BLaER1 treated with 17β-estradiol and CSF1 and Interleukin-3, amounts not matched to agents 10 nM and 100 nM (cell line): ENCODE results near the gene PLAC8L1.

Source experiments
- H3K27ac ChIP-seq, 11 experiments: shearing (Covaris generic); formaldehyde crosslinking; 2 replicates each; pipeline ENCODE4 v1.8.1; 2022
- H3K27me3 ChIP-seq, 11 experiments: shearing (Covaris generic); formaldehyde crosslinking; 2 replicates each; pipeline ENCODE4 v1.8.1; 2022
- H3K36me3 ChIP-seq, 11 experiments: shearing (Covaris generic); formaldehyde crosslinking; 2 replicates each; pipeline ENCODE4 v1.8.1; 2022
- H3K4me1 ChIP-seq, 10 experiments: shearing (Covaris generic); formaldehyde crosslinking; 2 replicates each; pipeline ENCODE4 v1.8.1; 2022
- H3K4me2 ChIP-seq, 11 experiments: shearing (Covaris generic); formaldehyde crosslinking; 2 replicates each; pipeline ENCODE4 v1.8.1; 2022
- H3K4me3 ChIP-seq, 10 experiments: shearing (Covaris generic); formaldehyde crosslinking; 2 replicates each; pipeline ENCODE4 v1.8.1; 2022
- H3K9ac ChIP-seq, 11 experiments: shearing (Covaris generic); formaldehyde crosslinking; 2 replicates each; pipeline ENCODE4 v1.8.1; 2022
- H3K9me3 ChIP-seq, 11 experiments: shearing (Covaris generic); formaldehyde crosslinking; replicated peaks in 1 of 11; 2 replicates each; pipeline ENCODE4 v1.8.1; 2022
- H4K20me1 ChIP-seq, 11 experiments: shearing (Covaris generic); formaldehyde crosslinking; 2 replicates each; pipeline ENCODE4 v1.8.1; 2022
- Cebpa-rat ChIP-seq, 11 experiments: shearing (Covaris generic); IDR thresholded peaks; 2 replicates each; pipeline ENCODE4 v1.8.1; 2022

Gene PLAC8L1

GRCh38 chr5:146043722-146044121 lies 61.7 kb downstream of the PLAC8L1 start:
- no peak for TF ChIP-seq Cebpa-rat (IDR thresholded peaks at IDR 0.05)
- no peak overlapping the region for H3K4me2 ChIP-seq
- no peak overlapping the region for H3K27ac ChIP-seq
- H3K4me3 ChIP-seq = no peak overlapping the region
- H3K4me1 ChIP-seq = peaks cover 0 to 25% (median 0%) of the 10 kb centered on the region in 10 experiments; a peak in 8 of 20 replicates
- H3K9me3 ChIP-seq = no peaks in the 10 kb centered on the region
- no peaks in the 10 kb centered on the region for H4K20me1 ChIP-seq
- H3K27me3 ChIP-seq = no peaks in the 10 kb centered on the region
- H3K36me3 ChIP-seq = no peaks in the 10 kb centered on the region
- H3K9ac ChIP-seq = no peak overlapping the region

GRCh38 chr5:146042628-146043279 lies 62.6 kb downstream of the PLAC8L1 start:
- H3K4me2 ChIP-seq = peak overlapping the region in 4 of 11 experiments; percentile 29 to 52 (median 42); a peak in 7 of 22 replicates
- H3K9me3 ChIP-seq = no peaks in the 10 kb centered on the region
- H3K9ac ChIP-seq = no peak overlapping the region

GRCh38 chr5:146041180-146041789 lies 64.1 kb downstream of the PLAC8L1 start:
- Histone ChIP-seq H3K4me3 (no peak overlapping the region), H4K20me1 (no peaks in the 10 kb centered on the region), H3K9ac (no peak overlapping the region), H3K9me3 (no peaks in the 10 kb centered on the region), H3K36me3 (no peaks in the 10 kb centered on the region), H3K27ac (no peak overlapping the region), H3K4me2 (no peak overlapping the region), H3K27me3 (no peaks in the 10 kb centered on the region), H3K4me1 (peaks cover 0 to 23% (median 0%) of the 10 kb centered on the region in 10 experiments; a peak in 8 of 20 replicates)
- no peak for TF ChIP-seq Cebpa-rat (IDR thresholded peaks at IDR 0.05)

More at GRCh38 chr5:146042628-146043279, 62.6 kb downstream of the PLAC8L1 start:
- Histone ChIP-seq H3K4me3 (no peak overlapping the region), H3K27me3 (no peaks in the 10 kb centered on the region), H4K20me1 (no peaks in the 10 kb centered on the region), H3K36me3 (no peaks in the 10 kb centered on the region), H3K27ac (no peak overlapping the region), H3K4me1 (peaks cover 0 to 23% (median 0%) of the 10 kb centered on the region in 10 experiments; a peak in 8 of 20 replicates)
- TF ChIP-seq Cebpa-rat (IDR thresholded peaks at IDR 0.05) = no peak

GRCh38 chr5:146040527-146040926 lies 64.8 kb downstream of the PLAC8L1 start:
- Histone ChIP-seq H4K20me1 (no peaks in the 10 kb centered on the region), H3K9me3 (no peaks in the 10 kb centered on the region), H3K27me3 (no peaks in the 10 kb centered on the region), H3K9ac (no peak overlapping the region), H3K4me2 (peak overlapping the region in 2 of 11 experiments; percentile 14 to 29; a peak in 1 of 22 replicates), H3K4me1 (peaks cover 0 to 24% (median 0%) of the 10 kb centered on the region in 10 experiments; a peak in 8 of 20 replicates), H3K36me3 (no peaks in the 10 kb centered on the region), H3K4me3 (no peak overlapping the region), H3K27ac (no peak overlapping the region)
- TF ChIP-seq Cebpa-rat (IDR thresholded peaks at IDR 0.05) = no peak

- Histone ChIP-seq H3K9me3 (no peaks in the 10 kb centered on the region), H3K4me3 (no peak overlapping the region), H3K27ac (no peak overlapping the region), H3K4me2 (no peak overlapping the region), H3K9ac (no peak overlapping the region), H3K4me1 (peaks cover 0 to 24% (median 0%) of the 10 kb centered on the region in 10 experiments; a peak in 8 of 20 replicates), H4K20me1 (no peaks in the 10 kb centered on the region), H3K36me3 (no peaks in the 10 kb centered on the region), H3K27me3 (no peaks in the 10 kb centered on the region)
- TF ChIP-seq Cebpa-rat (IDR thresholded peaks at IDR 0.05) = no peak
These were observed 66.0 kb downstream of the PLAC8L1 start for GRCh38 chr5:146039420-146039819.

GRCh38 chr5:146034605-146035004 lies 70.8 kb downstream of the PLAC8L1 start:
- H3K4me2 ChIP-seq = no peak overlapping the region
- H3K4me3 ChIP-seq = no peak overlapping the region
- no peak for TF ChIP-seq Cebpa-rat (IDR thresholded peaks at IDR 0.05)

More at GRCh38 chr5:146034605-146035004, 70.8 kb downstream of the PLAC8L1 start:
- Histone ChIP-seq H3K9ac (no peak overlapping the region), H4K20me1 (no peaks in the 10 kb centered on the region), H3K27ac (no peak overlapping the region), H3K36me3 (no peaks in the 10 kb centered on the region), H3K9me3 (no peaks in the 10 kb centered on the region), H3K4me1 (peaks cover 0 to 10% (median 0%) of the 10 kb centered on the region in 10 experiments; a peak in 2 of 20 replicates), H3K27me3 (no peaks in the 10 kb centered on the region)
